ENCODE data around the gene THEMIS. TPM values are rescaled to one million over a fixed set of nuclear protein-coding genes. Genes with fewer than 3 reads are reported as not detected.

Gene THEMIS
- total and polyA plus RNA-seq, 10 of the 15 experiments (the other 5 are each of a cell fraction or from before 2014, with no cell fraction given) = 0.06 to 1.5 (median 0.08) TPM; not detected in 6

DNA sequence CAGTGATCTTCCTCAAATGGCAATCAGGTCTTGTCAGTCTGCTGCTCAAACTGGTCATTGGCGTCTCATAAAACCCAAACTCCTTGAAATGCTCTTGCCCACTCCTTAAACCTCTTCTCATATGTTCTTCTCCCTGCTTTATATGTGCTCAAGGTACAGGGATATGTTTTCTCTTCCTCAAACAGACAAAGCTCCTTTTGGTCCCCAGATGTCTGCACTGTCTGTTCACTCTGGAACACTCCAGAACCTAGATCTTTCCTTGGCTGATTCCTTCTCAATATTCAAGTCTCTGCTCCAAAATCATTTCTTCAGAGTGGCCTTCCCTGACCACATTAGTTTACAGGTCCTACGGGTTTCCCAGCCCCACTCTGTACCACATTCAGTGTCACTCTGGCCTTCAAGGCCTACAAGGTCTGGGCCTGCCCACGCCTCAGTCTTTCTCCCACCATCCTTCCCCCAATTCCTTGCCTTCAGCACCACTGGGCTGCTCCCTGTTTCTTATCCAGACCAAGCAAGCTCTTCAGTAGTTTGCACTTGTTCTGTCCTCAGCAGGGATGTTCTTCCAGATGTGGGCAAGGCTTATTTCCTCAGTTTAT is 9.0 kb downstream of the THEMIS start:
- Histone ChIP-seq H3K4me2 (ENCODE audit: control insufficient read depth, insufficient read depth) (no peak overlapping the region), H3K27ac (ENCODE audit: control insufficient read depth, insufficient read depth) (no peak overlapping the region), H3K9me3 (replicated peaks; ENCODE audit: control insufficient read depth, insufficient read depth, low read length) (no peaks in the 10 kb centered on the region), H3K4me1 (ENCODE audit: control insufficient read depth, insufficient read depth, low read length) (no peaks in the 10 kb centered on the region), H3K79me2 (ENCODE audit: control insufficient read depth, insufficient read depth, low read length) (no peaks in the 10 kb centered on the region), H3K27me3 (replicated peaks in 1 of 2; ENCODE audit: control insufficient read depth in 2 of 2, insufficient read depth in 2 of 2, low read length in 1 of 2) (no peaks in the 10 kb centered on the region), H2AFZ (ENCODE audit: control insufficient read depth, low read depth, low read length) (no peak overlapping the region), H4K20me1 (ENCODE audit: control insufficient read depth, insufficient read depth) (no peaks in the 10 kb centered on the region), H3K9ac (ENCODE audit: control insufficient read depth, insufficient read depth, low read length) (no peak overlapping the region), H3K4me3 (no peak overlapping the region), H3K36me3 (ENCODE audit: control insufficient read depth in 2 of 2, insufficient read depth in 2 of 2, low read length in 1 of 2) (no peaks in the 10 kb centered on the region)
- ChIA-PET POLR2A (no interaction called here), CTCF (no interaction called here), SMC1A (ENCODE audit: uncharacterized antibody, unreplicated experiment) (no interaction called here), RAD21 (ENCODE audit: unreplicated experiment) (no interaction called here)
- no peak for DNase-seq (ENCODE audit: low read depth, low spot score)
- intact Hi-C loops (cut with micrococcal nuclease; ENCODE audit: unreplicated experiment) (no loop called here), in situ Hi-C loops (cut with MboI) (no loop called here)
- no peak for ATAC-seq
- WGBS (ENCODE audit: insufficient coverage, insufficient replicate concordance, low lambda C conversion rate, missing lambda C conversion rate) = 15% methylated on average over 3 of the region's 3 CpGs
- TF ChIP-seq SMARCA5 (IDR thresholded peaks at IDR 0.05) (no peak), SUPT20H (IDR thresholded peaks at IDR 0.05; ENCODE audit: borderline replicate concordance, control insufficient read depth, low read depth, low read length) (no peak), NR2F1 (conservative IDR thresholded peaks at IDR 0.05) (no peak), FOXM1 (IDR thresholded peaks at IDR 0.05; ENCODE audit: low read depth, low read length) (no peak), NFIC (IDR thresholded peaks at IDR 0.05; ENCODE audit: low read depth, low read length) (no peak), RCOR1 (conservative IDR thresholded peaks at IDR 0.05; ENCODE audit: low read depth, low read length) (no peak), SREBF2 (IDR thresholded peaks at IDR 0.05; ENCODE audit: low read length) (no peak), SPI1 (IDR thresholded peaks at IDR 0.05; ENCODE audit: borderline replicate concordance, insufficient read depth, low read depth, low read length) (no peak)
- TF ChIP-seq, protein P1, sequence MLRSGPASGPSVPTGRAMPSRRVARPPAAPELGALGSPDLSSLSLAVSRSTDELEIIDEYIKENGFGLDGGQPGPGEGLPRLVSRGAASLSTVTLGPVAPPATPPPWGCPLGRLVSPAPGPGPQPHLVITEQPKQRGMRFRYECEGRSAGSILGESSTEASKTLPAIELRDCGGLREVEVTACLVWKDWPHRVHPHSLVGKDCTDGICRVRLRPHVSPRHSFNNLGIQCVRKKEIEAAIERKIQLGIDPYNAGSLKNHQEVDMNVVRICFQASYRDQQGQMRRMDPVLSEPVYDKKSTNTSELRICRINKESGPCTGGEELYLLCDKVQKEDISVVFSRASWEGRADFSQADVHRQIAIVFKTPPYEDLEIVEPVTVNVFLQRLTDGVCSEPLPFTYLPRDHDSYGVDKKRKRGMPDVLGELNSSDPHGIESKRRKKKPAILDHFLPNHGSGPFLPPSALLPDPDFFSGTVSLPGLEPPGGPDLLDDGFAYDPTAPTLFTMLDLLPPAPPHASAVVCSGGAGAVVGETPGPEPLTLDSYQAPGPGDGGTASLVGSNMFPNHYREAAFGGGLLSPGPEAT (IDR thresholded peaks at IDR 0.05; ENCODE audit: low read depth) = no peak
- FAIRE-seq = no peak
- BruUV-seq (replicated peaks) = no TSS peak

Measured in GM12878 (cell line).